Erythroblast (primary cell): ENCODE data around the gene HOMER1.

Experiments
- GATA1 ChIP-seq: IDR thresholded peaks from 2 replicates; pipeline ENCODE4 v1.6.1; 2011; ENCODE audit warnings: low read depth, mild to moderate bottlenecking, control low read depth, low read length, moderate library complexity
- POLR2A ChIP-seq: IDR thresholded peaks from 2 replicates; pipeline ENCODE4 v1.6.1; 2011; ENCODE audit warnings: mild to moderate bottlenecking, low read length

- TF ChIP-seq POLR2A, result no peak
- no peak for TF ChIP-seq GATA1
Measured at GRCh38 chr5:79491690-79492317, 22.1 kb downstream of the HOMER1 start.
